Ishikawa (cell line): ENCODE data around the gene PODN.

Experiments
- CEBPB ChIP-seq: IDR thresholded peaks from 2 replicates; pipeline ENCODE4 v1.6.1; 2012
- CREB1 ChIP-seq: IDR thresholded peaks from 2 replicates; pipeline ENCODE4 v1.6.1; 2012; ENCODE audit warnings: low read depth
- EGR1 ChIP-seq: IDR thresholded peaks from 2 replicates; pipeline ENCODE4 v1.6.1; 2012
- EP300 ChIP-seq: IDR thresholded peaks from 2 replicates; pipeline ENCODE4 v1.6.1; 2012; ENCODE audit warnings: borderline replicate concordance
- FOXM1 ChIP-seq: IDR thresholded peaks from 2 replicates; pipeline ENCODE4 v1.6.1; 2012; ENCODE audit warnings: low read depth, borderline replicate concordance
- NFIC ChIP-seq: IDR thresholded peaks from 2 replicates; pipeline ENCODE4 v1.6.1; 2012
- RAD21 ChIP-seq: IDR thresholded peaks from 2 replicates; pipeline ENCODE4 v1.6.1; 2012; ENCODE audit warnings: low read depth
- TAF1 ChIP-seq: IDR thresholded peaks from 2 replicates; pipeline ENCODE4 v1.6.1; 2012; ENCODE audit warnings: low read depth, mild to moderate bottlenecking
- TCF12 ChIP-seq: IDR thresholded peaks from 2 replicates; pipeline ENCODE4 v1.6.1; 2012; ENCODE audit warnings: low read depth
- TEAD4 ChIP-seq: IDR thresholded peaks from 2 replicates; pipeline ENCODE4 v1.6.1; 2012
- YY1 ChIP-seq: IDR thresholded peaks from 2 replicates; pipeline ENCODE4 v1.6.1; 2012; ENCODE audit warnings: low read depth
- ZBTB7A ChIP-seq: IDR thresholded peaks from 2 replicates; pipeline ENCODE4 v1.6.1; 2012; ENCODE audit warnings: low read depth
- TF ChIP-seq, protein P1 (sequence below): IDR thresholded peaks from 2 replicates; pipeline ENCODE4 v1.6.1; 2012
- TF ChIP-seq, protein P2 (sequence below): IDR thresholded peaks from 2 replicates; pipeline ENCODE4 v1.6.1; 2012
- TF ChIP-seq, protein P3 (sequence below): IDR thresholded peaks from 2 replicates; pipeline ENCODE4 v1.6.1; 2012; ENCODE audit warnings: low read depth, mild to moderate bottlenecking

PODN gene

DNA sequence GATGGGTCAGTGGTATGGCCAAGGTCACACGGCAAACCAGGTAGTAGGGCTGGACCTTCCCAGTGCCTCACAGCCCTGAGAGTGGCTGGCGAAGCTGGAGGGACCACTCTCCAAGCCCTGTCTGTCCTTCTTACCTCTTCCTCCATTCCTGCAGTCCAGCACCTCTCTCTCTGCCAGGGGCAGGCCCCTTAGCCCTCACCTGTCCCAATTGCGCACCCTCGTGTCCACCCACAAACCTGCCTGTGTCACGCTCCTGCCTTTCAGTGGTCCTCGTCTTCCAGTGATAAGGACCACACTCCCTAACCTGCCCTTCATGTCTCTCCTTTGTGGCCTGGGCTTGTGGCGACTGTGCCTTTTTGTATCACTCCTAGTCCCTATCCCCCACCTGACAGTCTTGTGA is 3.4 kb downstream of the PODN start:
- TF ChIP-seq ZBTB7A, result no peak
- TF ChIP-seq CEBPB, result no peak
- no peak for TF ChIP-seq EGR1

DNA sequence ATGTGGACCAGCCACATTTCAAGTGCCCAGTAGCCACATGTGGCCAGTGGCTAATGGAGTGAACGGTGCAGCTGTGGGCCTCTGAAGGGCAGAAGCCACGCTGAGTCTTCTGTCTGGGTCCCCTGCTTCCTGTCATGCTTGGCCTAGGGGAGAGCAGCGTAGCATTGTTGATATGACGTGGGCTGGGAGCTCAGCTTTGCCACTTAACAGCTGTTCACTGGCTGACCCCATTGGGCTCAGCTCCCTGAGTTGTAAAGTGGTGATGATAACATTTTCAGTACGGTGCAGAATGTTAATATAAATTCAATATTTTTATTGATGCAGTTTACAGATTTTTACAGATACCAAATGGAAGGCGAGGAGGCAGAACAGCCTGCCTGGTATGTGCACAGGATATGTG is 4.5 kb downstream of the PODN start:
- TF ChIP-seq, protein P1, sequence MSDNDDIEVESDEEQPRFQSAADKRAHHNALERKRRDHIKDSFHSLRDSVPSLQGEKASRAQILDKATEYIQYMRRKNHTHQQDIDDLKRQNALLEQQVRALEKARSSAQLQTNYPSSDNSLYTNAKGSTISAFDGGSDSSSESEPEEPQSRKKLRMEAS, result no peak
- TF ChIP-seq TAF1, result no peak
- TF ChIP-seq, protein P2, sequence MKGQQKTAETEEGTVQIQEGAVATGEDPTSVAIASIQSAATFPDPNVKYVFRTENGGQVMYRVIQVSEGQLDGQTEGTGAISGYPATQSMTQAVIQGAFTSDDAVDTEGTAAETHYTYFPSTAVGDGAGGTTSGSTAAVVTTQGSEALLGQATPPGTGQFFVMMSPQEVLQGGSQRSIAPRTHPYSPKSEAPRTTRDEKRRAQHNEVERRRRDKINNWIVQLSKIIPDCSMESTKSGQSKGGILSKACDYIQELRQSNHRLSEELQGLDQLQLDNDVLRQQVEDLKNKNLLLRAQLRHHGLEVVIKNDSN, result no peak
- TF ChIP-seq EP300, result no peak
- TF ChIP-seq YY1, result no peak
- TF ChIP-seq FOXM1, result no peak
- TF ChIP-seq CEBPB, result no peak
- no peak for TF ChIP-seq RAD21
- TF ChIP-seq CREB1, result no peak
- no peak for TF ChIP-seq TCF12
- no peak for TF ChIP-seq TEAD4
- TF ChIP-seq NFIC, result no peak
- TF ChIP-seq ZBTB7A, result no peak
- TF ChIP-seq, protein P3, sequence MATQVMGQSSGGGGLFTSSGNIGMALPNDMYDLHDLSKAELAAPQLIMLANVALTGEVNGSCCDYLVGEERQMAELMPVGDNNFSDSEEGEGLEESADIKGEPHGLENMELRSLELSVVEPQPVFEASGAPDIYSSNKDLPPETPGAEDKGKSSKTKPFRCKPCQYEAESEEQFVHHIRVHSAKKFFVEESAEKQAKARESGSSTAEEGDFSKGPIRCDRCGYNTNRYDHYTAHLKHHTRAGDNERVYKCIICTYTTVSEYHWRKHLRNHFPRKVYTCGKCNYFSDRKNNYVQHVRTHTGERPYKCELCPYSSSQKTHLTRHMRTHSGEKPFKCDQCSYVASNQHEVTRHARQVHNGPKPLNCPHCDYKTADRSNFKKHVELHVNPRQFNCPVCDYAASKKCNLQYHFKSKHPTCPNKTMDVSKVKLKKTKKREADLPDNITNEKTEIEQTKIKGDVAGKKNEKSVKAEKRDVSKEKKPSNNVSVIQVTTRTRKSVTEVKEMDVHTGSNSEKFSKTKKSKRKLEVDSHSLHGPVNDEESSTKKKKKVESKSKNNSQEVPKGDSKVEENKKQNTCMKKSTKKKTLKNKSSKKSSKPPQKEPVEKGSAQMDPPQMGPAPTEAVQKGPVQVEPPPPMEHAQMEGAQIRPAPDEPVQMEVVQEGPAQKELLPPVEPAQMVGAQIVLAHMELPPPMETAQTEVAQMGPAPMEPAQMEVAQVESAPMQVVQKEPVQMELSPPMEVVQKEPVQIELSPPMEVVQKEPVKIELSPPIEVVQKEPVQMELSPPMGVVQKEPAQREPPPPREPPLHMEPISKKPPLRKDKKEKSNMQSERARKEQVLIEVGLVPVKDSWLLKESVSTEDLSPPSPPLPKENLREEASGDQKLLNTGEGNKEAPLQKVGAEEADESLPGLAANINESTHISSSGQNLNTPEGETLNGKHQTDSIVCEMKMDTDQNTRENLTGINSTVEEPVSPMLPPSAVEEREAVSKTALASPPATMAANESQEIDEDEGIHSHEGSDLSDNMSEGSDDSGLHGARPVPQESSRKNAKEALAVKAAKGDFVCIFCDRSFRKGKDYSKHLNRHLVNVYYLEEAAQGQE, result no peak
- TF ChIP-seq EGR1, result no peak

DNA sequence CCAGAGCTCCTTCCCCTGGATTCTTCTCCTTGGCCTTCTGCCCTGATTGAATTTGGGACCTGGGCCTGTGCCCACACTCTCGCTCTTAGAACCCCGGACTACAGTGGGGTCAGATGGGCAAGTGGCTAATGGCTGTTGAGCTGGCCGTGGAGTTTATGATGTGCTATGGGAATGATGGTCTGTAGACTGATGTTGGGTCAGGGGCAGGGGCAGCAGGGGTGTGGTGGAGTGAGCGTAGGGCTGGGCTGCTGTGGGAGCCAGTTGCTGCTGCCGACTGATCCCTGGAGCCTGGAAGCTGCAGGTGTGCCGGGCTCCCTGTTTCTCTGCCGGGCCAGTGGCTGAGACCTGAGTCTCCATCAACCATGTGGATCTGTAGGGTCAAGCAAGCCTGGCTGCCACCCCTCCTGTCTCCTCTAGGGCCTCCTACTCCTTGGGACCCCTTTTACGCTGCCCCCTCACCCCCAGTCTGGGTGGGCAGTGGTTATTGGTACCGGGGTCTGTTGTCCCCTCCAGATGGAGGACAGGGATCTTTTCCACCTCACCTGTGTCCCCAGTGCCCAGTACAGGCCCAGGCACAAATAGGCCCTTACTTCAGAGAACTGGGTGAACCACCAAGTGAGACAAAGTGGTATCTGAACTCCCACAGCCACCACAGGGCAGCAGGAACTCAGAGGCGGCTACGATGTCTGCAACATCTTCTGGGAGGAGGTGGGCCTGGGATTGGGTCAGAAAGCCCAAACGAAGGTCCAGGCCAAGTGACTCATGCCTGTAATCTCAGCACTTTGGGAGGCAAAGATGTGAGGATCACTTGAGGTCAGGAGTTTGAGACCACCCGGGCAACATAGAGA is 5.1 kb downstream of the PODN start:
- TF ChIP-seq CREB1 (no peak), TCF12 (no peak), NFIC (no peak), ZBTB7A (no peak), YY1 (no peak), TEAD4 (no peak), FOXM1 (no peak), RAD21 (no peak), TAF1 (no peak)
- TF ChIP-seq, protein P1, result no peak
- TF ChIP-seq, protein P2, result no peak

DNA sequence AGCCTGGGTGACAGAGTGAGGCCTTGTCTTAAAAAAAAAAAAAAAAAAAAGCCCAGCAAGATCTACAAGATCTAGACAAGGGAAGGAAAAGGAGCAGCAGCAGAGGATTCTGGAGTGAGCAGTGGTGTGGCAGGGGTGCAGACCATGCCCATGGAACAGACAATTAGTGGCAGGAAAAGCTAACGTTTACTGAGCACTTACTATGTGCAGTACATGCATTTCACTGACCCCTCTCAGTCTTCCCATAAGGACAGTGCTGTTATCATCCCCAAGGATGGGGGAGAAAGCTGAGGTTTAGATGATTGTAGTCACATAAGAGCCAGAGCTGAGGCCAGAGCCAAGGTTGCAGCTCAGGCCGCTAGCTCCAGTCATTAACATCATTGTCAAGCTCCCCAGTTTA is 5.9 kb downstream of the PODN start:
- no peak for TF ChIP-seq FOXM1
- TF ChIP-seq YY1, result no peak
- TF ChIP-seq NFIC, result no peak
- TF ChIP-seq, protein P1, result no peak
- TF ChIP-seq TCF12, result no peak
- TF ChIP-seq, protein P2, result no peak
- TF ChIP-seq, protein P3, result no peak
- TF ChIP-seq RAD21, result no peak
- TF ChIP-seq EP300, result no peak
- no peak for TF ChIP-seq ZBTB7A

DNA sequence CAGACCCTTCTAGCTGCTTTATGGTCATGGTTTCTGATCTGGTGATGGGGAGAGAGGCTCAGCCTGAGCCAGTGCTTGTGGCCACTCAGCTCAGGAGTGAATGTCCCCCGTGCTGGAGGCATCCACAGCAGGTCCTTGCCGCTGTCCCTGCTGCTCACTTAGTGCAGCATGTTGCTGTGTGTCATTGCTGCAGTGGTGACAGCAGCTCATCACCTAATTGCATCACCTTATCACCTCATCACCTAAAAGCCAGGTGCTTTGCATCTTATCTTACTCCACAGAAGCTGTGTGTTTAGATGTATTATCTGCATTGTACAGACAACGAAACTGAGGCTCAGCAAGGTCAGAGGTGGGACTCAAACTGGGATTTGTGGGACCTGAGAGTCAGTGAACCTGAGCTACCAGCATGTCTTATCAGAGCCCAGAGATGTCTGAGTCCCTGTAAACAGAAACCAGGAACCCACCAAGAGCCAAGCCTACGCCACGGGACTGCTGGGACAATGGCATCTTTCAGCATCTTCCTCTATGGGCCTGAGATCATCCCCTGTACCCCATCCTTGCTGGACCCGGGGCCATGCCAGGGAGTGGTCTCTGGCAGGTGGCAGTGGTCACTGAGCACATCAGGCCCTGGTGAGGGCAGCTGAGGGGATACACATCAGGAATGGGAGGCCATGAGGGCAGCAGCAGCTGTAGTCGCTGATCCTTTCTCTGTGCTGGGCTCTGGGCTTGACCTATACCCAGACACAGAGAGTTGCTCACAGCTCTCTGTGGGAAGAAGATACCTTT is 6.5 kb downstream of the PODN start:
- TF ChIP-seq, protein P2, result no peak
- TF ChIP-seq, protein P1, result no peak
- TF ChIP-seq CEBPB (no peak), TAF1 (no peak), EP300 (no peak), RAD21 (no peak), FOXM1 (no peak), YY1 (no peak), NFIC (no peak), EGR1 (no peak), CREB1 (no peak), TEAD4 (no peak), ZBTB7A (no peak), TCF12 (no peak)
- TF ChIP-seq, protein P3, result no peak
